H1 (cell line): Measurements from ENCODE around the gene PIK3CA. TPM values are rescaled to one million over a fixed set of nuclear protein-coding genes. Genes with fewer than 3 reads are reported as not detected.

ENCODE experiments used
- CTCF ChIA-PET: fragments of 300-600 bp; sonication (Branson Sonifier 250); formaldehyde crosslinking; loops from one replicate; lab custom pipeline; 2021; ENCODE audit not compliant: partially characterized antibody; lab: Charles Lee
- POLR2A ChIA-PET: fragments of 300-600 bp; sonication (Branson Sonifier 250); formaldehyde crosslinking; loops from one replicate; lab custom pipeline; 2021; ENCODE audit warnings: inconsistent platforms; ENCODE audit not compliant: partially characterized antibody; lab: Charles Lee
- DNase-seq, 2 experiments: peaks; one replicate each; pipeline versions ENCODE4 v3.0.0 to v3.0.0-alpha.2; 2010 to 2022; ENCODE audit warnings: low spot score in 2 of 2, low read depth in 1 of 2, mixed read lengths in 1 of 2
- FAIRE-seq: peaks from 2 replicates; lab custom pipeline; 2011; peaks lifted over from hg19 to GRCh38; lab: Jason Lieb, UNC
- H2AFZ ChIP-seq: 2 replicates; pipeline ENCODE4 v1.8.1; 2012; ENCODE audit warnings: low read length, inconsistent platforms
- H2AK5ac ChIP-seq: 2 replicates; pipeline ENCODE4 v1.6.1; 2013; ENCODE audit warnings: low read depth, low read length
- H2BK120ac ChIP-seq: replicated peaks from 2 replicates; pipeline ENCODE3; 2013; ENCODE audit warnings: low read depth, low read length, inconsistent platforms
- H2BK12ac ChIP-seq: 2 replicates; pipeline ENCODE4 v1.6.1; 2013; ENCODE audit warnings: low read depth, low read length
- H2BK15ac ChIP-seq: 2 replicates; pipeline ENCODE4 v1.6.1; 2013; ENCODE audit warnings: low read length
- H2BK20ac ChIP-seq: 2 replicates; pipeline ENCODE4 v1.6.1; 2013; ENCODE audit warnings: low read length
- H2BK5ac ChIP-seq: 2 replicates; pipeline ENCODE4 v1.6.1; 2013; ENCODE audit warnings: low read depth, low read length
- H3K14ac ChIP-seq: 2 replicates; pipeline ENCODE4 v1.6.1; 2013; ENCODE audit warnings: inconsistent platforms; ENCODE audit not compliant: insufficient read length
- H3K18ac ChIP-seq: 2 replicates; pipeline ENCODE4 v1.6.1; 2013; ENCODE audit warnings: low read length; ENCODE audit errors: extremely low read depth
- H3K23ac ChIP-seq: 2 replicates; pipeline ENCODE4 v1.6.1; 2013; ENCODE audit warnings: inconsistent platforms; ENCODE audit not compliant: insufficient read length
- H3K23me2 ChIP-seq: 2 replicates; pipeline ENCODE4 v1.6.1; 2013; ENCODE audit warnings: low read depth, low read length
- H3K27ac ChIP-seq: 2 replicates; pipeline ENCODE4 v1.6.1; 2011; ENCODE audit warnings: low read depth, low read length, inconsistent platforms
- H3K27me3 ChIP-seq, 4 experiments: replicated peaks in 1 of 4; 1 replicate in 1 of 4; 2 replicates in 3 of 4; pipeline versions ENCODE4 v1.6.1 to v1.8.1; 2011 to 2013; ENCODE audit warnings: low read length in 3 of 4, mild to moderate bottlenecking in 3 of 4, inconsistent platforms in 2 of 4, mixed read lengths in 2 of 4, moderate library complexity in 1 of 4; ENCODE audit not compliant: control insufficient read depth in 3 of 4, insufficient read depth in 3 of 4; ENCODE audit errors: extremely low read depth in 1 of 4
- H3K36me3 ChIP-seq, 4 experiments: 2 replicates each; pipeline versions ENCODE4 v1.6.1 to v1.8.1; 2011 to 2013; ENCODE audit warnings: mild to moderate bottlenecking in 4 of 4, low read length in 3 of 4, moderate library complexity in 2 of 4, control low read depth in 1 of 4, inconsistent platforms in 1 of 4; ENCODE audit not compliant: insufficient read depth in 4 of 4, control insufficient read depth in 2 of 4
- H3K4ac ChIP-seq: replicated peaks from 2 replicates; pipeline ENCODE3; 2013; ENCODE audit warnings: low read length, low read depth, mixed read lengths, inconsistent platforms; ENCODE audit not compliant: insufficient read length
- H3K4me1 ChIP-seq, 4 experiments: replicated peaks in 1 of 4; 1 replicate in 1 of 4; 2 replicates in 3 of 4; pipeline versions ENCODE4 v1.6.1 to v1.8.1; 2011 to 2013; ENCODE audit warnings: low read length in 3 of 4, inconsistent platforms in 2 of 4, mixed read lengths in 1 of 4; ENCODE audit not compliant: insufficient read depth in 4 of 4, control insufficient read depth in 3 of 4
- H3K4me2 ChIP-seq, 2 experiments: 2 replicates each; pipeline versions ENCODE4 v1.6.1 to v1.8.1; 2011 to 2013; ENCODE audit warnings: low read depth in 2 of 2, low read length in 2 of 2, control low read depth in 1 of 2, inconsistent platforms in 1 of 2, mild to moderate bottlenecking in 1 of 2; ENCODE audit not compliant: insufficient read depth in 1 of 2
- H3K4me3 ChIP-seq, 4 experiments: fragments of 200-600, 300-600 bp in 1 of 4; sonication (generic), shearing (Covaris generic), sonication (Bioruptor Twin) in 1 of 4; 2 replicates each; pipeline versions ENCODE4 v1.5.1 to v1.8.1; 2011 to 2016; ENCODE audit warnings: low read length in 4 of 4, low read depth in 3 of 4, control low read depth in 2 of 4, inconsistent platforms in 2 of 4, mild to moderate bottlenecking in 2 of 4, mixed read lengths in 1 of 4, moderate library complexity in 1 of 4; ENCODE audit not compliant: insufficient read depth in 2 of 4; ENCODE audit errors: extremely low read depth in 1 of 4
- H3K56ac ChIP-seq: replicated peaks from 2 replicates; pipeline ENCODE3; 2013; ENCODE audit warnings: low read depth, mild to moderate bottlenecking, mixed read lengths, low read length, inconsistent platforms; ENCODE audit not compliant: insufficient read length
- H3K79me1 ChIP-seq: 2 replicates; pipeline ENCODE4 v1.6.1; 2013; ENCODE audit warnings: low read depth, low read length, control low read depth
- H3K79me2 ChIP-seq, 2 experiments: 2 replicates each; pipeline versions ENCODE4 v1.6.1 to v1.8.1; 2012 to 2013; ENCODE audit warnings: low read length in 2 of 2, mild to moderate bottlenecking in 2 of 2, inconsistent platforms in 1 of 2; ENCODE audit not compliant: insufficient read depth in 2 of 2, control insufficient read depth in 1 of 2
- H3K9ac ChIP-seq, 4 experiments: replicated peaks in 1 of 4; 1 replicate in 1 of 4; 2 replicates in 3 of 4; pipeline versions ENCODE4 v1.6.1 to v1.8.1; 2011 to 2013; ENCODE audit warnings: low read depth in 3 of 4, low read length in 3 of 4, control low read depth in 2 of 4, mild to moderate bottlenecking in 2 of 4, moderate library complexity in 2 of 4, inconsistent platforms in 1 of 4; ENCODE audit errors: extremely low read depth in 1 of 4
- H3K9me3 ChIP-seq, 2 experiments: 2 replicates each; pipeline versions ENCODE4 v1.6.1 to v1.8.1; 2012 to 2013; ENCODE audit warnings: mild to moderate bottlenecking in 2 of 2, moderate library complexity in 2 of 2, control low read depth in 1 of 2, inconsistent platforms in 1 of 2, low read depth in 1 of 2, low read length in 1 of 2, mixed read lengths in 1 of 2; ENCODE audit not compliant: insufficient read depth in 2 of 2
- H4K20me1 ChIP-seq, 2 experiments: replicated peaks in 1 of 2; 2 replicates each; pipeline versions ENCODE3 to v1.8.1; 2011 to 2013; ENCODE audit warnings: inconsistent platforms in 2 of 2, low read length in 2 of 2, mild to moderate bottlenecking in 1 of 2; ENCODE audit not compliant: insufficient read depth in 2 of 2, control insufficient read depth in 1 of 2
- H4K5ac ChIP-seq: 2 replicates; pipeline ENCODE4 v1.6.1; 2013; ENCODE audit warnings: low read length, low read depth, mixed read lengths, inconsistent platforms; ENCODE audit not compliant: insufficient read length
- H4K8ac ChIP-seq: 2 replicates; pipeline ENCODE4 v1.8.0; 2013; ENCODE audit warnings: mild to moderate bottlenecking, moderate library complexity, low read length, inconsistent platforms; ENCODE audit not compliant: insufficient read depth; ENCODE audit errors: extremely low read depth
- H4K91ac ChIP-seq: replicated peaks from 2 replicates; pipeline ENCODE3; 2013; ENCODE audit warnings: low read length, mixed read lengths, inconsistent platforms; ENCODE audit not compliant: insufficient read length
- CTBP2 ChIP-seq: IDR thresholded peaks from 2 replicates; pipeline ENCODE4 v1.7.0; 2011; ENCODE audit warnings: borderline replicate concordance, mild to moderate bottlenecking, moderate library complexity, mixed read lengths, low read length; ENCODE audit not compliant: insufficient read depth, insufficient read length
- JUND ChIP-seq: IDR thresholded peaks from 2 replicates; pipeline ENCODE4 v1.6.1; 2011; ENCODE audit warnings: mild to moderate bottlenecking, improper control_type of control experiment, low read length
- SIRT6 ChIP-seq: IDR thresholded peaks from one replicate; pipeline ENCODE4 v1.7.1; 2012; ENCODE audit warnings: low read length, inconsistent platforms
- TAF1 ChIP-seq: IDR thresholded peaks from 2 replicates; pipeline ENCODE4 v1.6.1; 2011; ENCODE audit warnings: mild to moderate bottlenecking, low read depth, low read length
- WGBS, 2 experiments: shearing (Covaris generic) in 1 of 2; methylation state at CpG; one replicate each; pipeline versions ENCODE4 v1.1.6 to v1.1.7; 2013 to 2015; ENCODE audit warnings: low lambda C conversion rate in 2 of 2, mixed read lengths in 2 of 2, inconsistent platforms in 1 of 2, low coverage in 1 of 2, missing lambda C conversion rate in 1 of 2; ENCODE audit not compliant: insufficient replicate concordance in 2 of 2, insufficient coverage in 1 of 2, insufficient read length in 1 of 2; ENCODE audit errors: extremely low coverage in 1 of 2, missing lambda C conversion rate in 1 of 2; 5-methylcytosine and 5-hydroxymethylcytosine counted together
- polyA plus RNA-seq, 7 experiments: library from polyadenylated mRNA; depleted of rRNA in 3 of 7; stranded (reverse) in 5 of 7; unstranded in 2 of 7; fragments of >200 nt in 5 of 7; fragments of 200-250 nt in 2 of 7; gene quantifications; 1 replicate in 5 of 7; 2 replicates in 1 of 7; 4 replicates in 1 of 7; pipeline versions ENCODE4 v1.2.1 to v1.2.3, GENCODE V29; 2011 to 2013; ENCODE audit warnings: missing spikeins in 2 of 7, mixed read lengths in 2 of 7
- total RNA-seq: library from RNA; stranded (reverse); fragmentation: NEBNext Ultra II Directional; extraction: Animal tissue kit (Norgen Biotek cat#: 25700); gene quantifications from 2 replicates; pipeline ENCODE4 v1.2.1, GENCODE V29; 2021

The PIK3CA gene
- total and polyA plus RNA-seq, 2 of the 8 experiments (the other 6 are each of a cell fraction or from before 2014, with no cell fraction given) = 1.6 to 11.3 TPM

DNA sequence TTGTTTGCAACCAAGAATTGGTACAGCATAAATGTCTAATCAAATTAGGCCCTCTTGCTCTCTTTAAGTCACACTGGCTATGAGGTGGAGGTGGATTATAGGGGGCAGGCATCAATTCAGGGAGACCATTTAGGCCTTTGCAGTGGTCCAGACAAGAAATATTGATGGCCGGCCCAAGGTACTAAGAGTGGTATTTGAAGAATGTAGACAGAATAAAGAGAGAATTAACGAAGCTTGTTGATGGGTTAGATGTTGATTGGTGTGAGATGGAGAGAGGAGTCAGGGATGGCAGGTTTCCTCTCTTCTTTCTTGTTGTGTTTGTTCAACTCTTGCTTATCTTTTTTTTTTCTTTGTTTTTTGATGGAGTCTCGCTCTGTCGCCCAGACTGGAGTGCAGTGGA lies 48.5 kb downstream of the PIK3CA start:
- Histone ChIP-seq H3K23ac (no peak overlapping the region), H3K4me3 (no peak overlapping the region), H2BK15ac (no peak overlapping the region), H3K56ac (no peak overlapping the region), H3K36me3 (no peaks in the 10 kb centered on the region; a peak in 2 of 8 replicates), H2AFZ (no peak overlapping the region), H2BK5ac (no peak overlapping the region), H2BK20ac (no peak overlapping the region), H3K4me1 (peaks cover 0 to 5% (median 1%) of the 10 kb centered on the region in 4 experiments; a peak in 3 of 7 replicates), H2BK120ac (no peak overlapping the region), H2AK5ac (no peak overlapping the region), H3K79me1 (no peaks in the 10 kb centered on the region), H3K14ac (no peak overlapping the region), H2BK12ac (no peak overlapping the region), H4K8ac (no peak overlapping the region), H3K27ac (no peak overlapping the region), H3K9ac (no peak overlapping the region), H4K91ac (no peak overlapping the region), H3K18ac (no peak overlapping the region), H3K9me3 (no peaks in the 10 kb centered on the region), H3K27me3 (no peaks in the 10 kb centered on the region), H3K4me2 (no peak overlapping the region), H4K20me1 (no peaks in the 10 kb centered on the region), H4K5ac (no peak overlapping the region), H3K4ac (no peak overlapping the region), H3K79me2 (peaks cover 0 to 44% of the 10 kb centered on the region in 2 experiments; a peak in 3 of 4 replicates), H3K23me2 (no peaks in the 10 kb centered on the region)
- 75 to 100% methylated on average over 1 to 4 of the region's 4 CpGs for WGBS, 2 experiments
- ChIA-PET POLR2A (no interaction called here), CTCF (interaction anchor here (0.6 to 0.7 kb wide), 2 partner anchors 49 to 51 kb away, joined by 3 read pairs; no protein-coding TSS in a partner anchor)
- DNase-seq (no peak), FAIRE-seq (no peak)
- TF ChIP-seq CTBP2 (no peak), JUND (no peak), TAF1 (no peak), SIRT6 (no peak)
